22Rv1 (cell line): Measurements from ENCODE around the gene FIBCD1.
A peak's percentile ranks its signal among the peaks of the same experiment; 100 is the strongest.

Experiments
- H3K27ac ChIP-seq: fragments of 450-650 bp; 2 replicates; pipeline ENCODE4 v1.5.1; 2017
- CTCF ChIP-seq: fragments of 450-650 bp; IDR thresholded peaks from 2 replicates; pipeline ENCODE4 v1.5.1; 2017; ENCODE audit warnings: mild to moderate bottlenecking
- ZFX ChIP-seq: fragments of 450-650 bp; IDR thresholded peaks from 2 replicates; pipeline ENCODE4 v1.6.1; 2017; ENCODE audit warnings: antibody characterized with exemption, borderline replicate concordance

FIBCD1 gene

GRCh38 chr9:130872093-130872492 lies 67.0 kb downstream of the FIBCD1 start:
- TF ChIP-seq ZFX (no peak), CTCF (no peak)

GRCh38 chr9:130871395-130872062 lies 67.5 kb downstream of the FIBCD1 start:
- no peak overlapping the region for H3K27ac ChIP-seq
- no peak for TF ChIP-seq ZFX
- TF ChIP-seq CTCF = no peak

More at GRCh38 chr9:130872093-130872492, 67.0 kb downstream of the FIBCD1 start:
- no peak overlapping the region for H3K27ac ChIP-seq

- TF ChIP-seq ZFX (no peak), CTCF (no peak)
- H3K27ac ChIP-seq = no peak overlapping the region
Observed at GRCh38 chr9:130870491-130871381, 68.3 kb downstream of the FIBCD1 start.

GRCh38 chr9:130869250-130869649 lies 69.8 kb downstream of the FIBCD1 start:
- TF ChIP-seq ZFX (no peak), CTCF (no peak)
- no peak overlapping the region for H3K27ac ChIP-seq

GRCh38 chr9:130868230-130868629 lies 70.8 kb downstream of the FIBCD1 start:
- no peak for TF ChIP-seq ZFX
- TF ChIP-seq CTCF = no peak
- H3K27ac ChIP-seq = no peak overlapping the region

GRCh38 chr9:130867556-130867955 lies 71.5 kb downstream of the FIBCD1 start:
- no peak for TF ChIP-seq CTCF
- no peak overlapping the region for H3K27ac ChIP-seq

- no peak for TF ChIP-seq ZFX
- peak; percentile 97 for TF ChIP-seq CTCF
- H3K27ac ChIP-seq = no peak overlapping the region
Observed at GRCh38 chr9:130866474-130866965, 72.5 kb downstream of the FIBCD1 start.
